ENCODE data around the gene TYMS. TPM values are rescaled to one million over a fixed set of nuclear protein-coding genes. Genes with fewer than 3 reads are reported as not detected.

Gene TYMS
- total and polyA plus RNA-seq, 2 experiments from 2014 or later = 16.8 to 72.8 TPM

- in situ Hi-C loops (cut with MboI) = no loop called here
- 98% methylated on average over 8 of the region's 8 CpGs for WGBS, 2 experiments (ENCODE audit: low coverage in 1 of 2, low lambda C conversion rate in 2 of 2, missing lambda C conversion rate in 2 of 2)
These were observed 11.6 kb downstream of the TYMS start for GRCh38 chr18:669077-669476.

DNA sequence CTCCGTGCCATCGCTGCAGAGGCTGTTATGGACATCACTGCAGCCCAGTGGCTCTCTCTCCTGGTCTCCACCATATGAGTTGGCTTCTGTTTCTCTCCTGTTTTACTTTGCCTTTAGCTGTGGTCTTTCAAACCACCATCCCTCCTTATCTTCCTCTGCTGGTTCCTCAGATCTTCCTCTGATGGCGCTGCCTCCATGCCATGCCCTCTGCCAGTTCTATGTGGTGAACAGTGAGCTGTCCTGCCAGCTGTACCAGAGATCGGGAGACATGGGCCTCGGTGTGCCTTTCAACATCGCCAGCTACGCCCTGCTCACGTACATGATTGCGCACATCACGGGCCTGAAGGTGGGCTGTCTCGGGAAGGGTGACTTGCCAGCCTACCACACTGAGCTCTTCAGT is 13.1 kb downstream of the TYMS start:
- H3K9ac ChIP-seq = no peak overlapping the region
- H3K27me3 ChIP-seq (replicated peaks; ENCODE audit: insufficient read depth) = no peaks in the 10 kb centered on the region
- no peaks in the 10 kb centered on the region for H3K9me2 ChIP-seq (ENCODE audit: insufficient read depth)
- H3K4me1 ChIP-seq (ENCODE audit: insufficient read depth) = no peaks in the 10 kb centered on the region
- H3K36me3 ChIP-seq (ENCODE audit: low read depth) = peaks cover 22% of the 10 kb centered on the region
- in situ Hi-C loops (cut with MboI) = no loop called here
- no peaks in the 10 kb centered on the region for H4K20me1 ChIP-seq (ENCODE audit: insufficient read depth)
- H3K4me3 ChIP-seq = no peak overlapping the region
- 98% methylated on average over 11 of the region's 11 CpGs for WGBS, 2 experiments (ENCODE audit: low coverage in 1 of 2, low lambda C conversion rate in 2 of 2, missing lambda C conversion rate in 2 of 2)
- H2AFZ ChIP-seq = no peak overlapping the region
- H3F3A ChIP-seq (ENCODE audit: insufficient read depth) = peaks cover 11% of the 10 kb centered on the region
- no peak overlapping the region for H3K4me2 ChIP-seq (ENCODE audit: unreplicated experiment)
- DNase-seq = no peak
- no peak overlapping the region for H3K27ac ChIP-seq
- TF ChIP-seq EZH2phosphoT487 (IDR thresholded peaks at IDR 0.05; ENCODE audit: insufficient read depth, low read depth) = no peak
- TF ChIP-seq EZH2 (IDR thresholded peaks at IDR 0.05; ENCODE audit: insufficient read depth, poor library complexity, severe bottlenecking) = no peak
- peaks cover 9% of the 10 kb centered on the region for H3K79me2 ChIP-seq (ENCODE audit: insufficient read depth)
- no peaks in the 10 kb centered on the region for H3K9me3 ChIP-seq (ENCODE audit: low read depth)

More at GRCh38 chr18:669077-669476, 11.6 kb downstream of the TYMS start:
- Histone ChIP-seq H3K4me2 (ENCODE audit: unreplicated experiment) (no peak overlapping the region), H3K4me3 (no peak overlapping the region), H3F3A (ENCODE audit: insufficient read depth) (peaks cover 3% of the 10 kb centered on the region; the same call in 1 of the 2 replicates), H2AFZ (no peak overlapping the region), H3K27me3 (replicated peaks; ENCODE audit: insufficient read depth) (no peaks in the 10 kb centered on the region), H3K9me2 (ENCODE audit: insufficient read depth) (no peaks in the 10 kb centered on the region), H3K27ac (no peak overlapping the region), H3K9ac (no peak overlapping the region), H3K79me2 (ENCODE audit: insufficient read depth) (peaks cover 9% of the 10 kb centered on the region), H3K9me3 (ENCODE audit: low read depth) (no peaks in the 10 kb centered on the region), H4K20me1 (ENCODE audit: insufficient read depth) (no peaks in the 10 kb centered on the region), H3K4me1 (ENCODE audit: insufficient read depth) (no peaks in the 10 kb centered on the region), H3K36me3 (ENCODE audit: low read depth) (peaks cover 21% of the 10 kb centered on the region)
- TF ChIP-seq EZH2 (IDR thresholded peaks at IDR 0.05; ENCODE audit: insufficient read depth, poor library complexity, severe bottlenecking) = no peak
- TF ChIP-seq EZH2phosphoT487 (IDR thresholded peaks at IDR 0.05; ENCODE audit: insufficient read depth, low read depth) = no peak
- DNase-seq = no peak

DNA sequence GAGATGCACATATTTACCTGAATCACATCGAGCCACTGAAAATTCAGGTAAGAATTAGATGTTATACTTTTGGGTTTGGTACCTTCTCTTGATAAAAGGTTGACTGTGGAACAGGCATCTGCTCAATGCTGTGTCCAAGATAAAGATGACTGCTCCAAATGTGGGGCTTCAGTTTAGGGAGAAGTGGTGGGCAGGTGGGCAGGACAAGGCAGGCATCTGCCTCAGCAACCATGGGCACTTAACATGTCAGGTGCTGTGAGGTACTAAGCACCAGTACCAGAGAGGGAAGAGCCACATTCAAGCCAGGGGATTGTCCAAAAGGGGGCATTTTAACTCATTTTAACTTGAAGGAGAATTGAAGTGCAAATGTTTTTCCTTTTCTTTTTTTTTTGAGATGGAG is 14.0 kb downstream of the TYMS start:
- H4K20me1 ChIP-seq (ENCODE audit: insufficient read depth) = no peaks in the 10 kb centered on the region
- H3K9ac ChIP-seq = no peak overlapping the region
- 93 to 97% methylated on average over 1 of the region's 1 CpG for WGBS, 2 experiments (ENCODE audit: low coverage in 1 of 2, low lambda C conversion rate in 2 of 2, missing lambda C conversion rate in 2 of 2)
- H3K9me2 ChIP-seq (ENCODE audit: insufficient read depth) = no peaks in the 10 kb centered on the region
- peaks cover 4% of the 10 kb centered on the region for H3K79me2 ChIP-seq (ENCODE audit: insufficient read depth)
- H3K36me3 ChIP-seq (ENCODE audit: low read depth) = peaks cover 22% of the 10 kb centered on the region
- H2AFZ ChIP-seq = no peak overlapping the region
- peaks cover 11% of the 10 kb centered on the region for H3F3A ChIP-seq (ENCODE audit: insufficient read depth)
- no peak overlapping the region for H3K27ac ChIP-seq
- no peak for TF ChIP-seq EZH2phosphoT487 (IDR thresholded peaks at IDR 0.05; ENCODE audit: insufficient read depth, low read depth)
- TF ChIP-seq EZH2 (IDR thresholded peaks at IDR 0.05; ENCODE audit: insufficient read depth, poor library complexity, severe bottlenecking) = no peak
- in situ Hi-C loops (cut with MboI) = no loop called here
- no peaks in the 10 kb centered on the region for H3K4me1 ChIP-seq (ENCODE audit: insufficient read depth)
- H3K9me3 ChIP-seq (ENCODE audit: low read depth) = no peaks in the 10 kb centered on the region
- H3K4me3 ChIP-seq = no peak overlapping the region
- no peak for DNase-seq
- no peaks in the 10 kb centered on the region for H3K27me3 ChIP-seq (replicated peaks; ENCODE audit: insufficient read depth)
- no peak overlapping the region for H3K4me2 ChIP-seq (ENCODE audit: unreplicated experiment)

- no peaks in the 10 kb centered on the region for H3K9me2 ChIP-seq (ENCODE audit: insufficient read depth)
- 96 to 97% methylated on average over 3 of the region's 3 CpGs for WGBS, 2 experiments (ENCODE audit: low coverage in 1 of 2, low lambda C conversion rate in 2 of 2, missing lambda C conversion rate in 2 of 2)
- H3K36me3 ChIP-seq (ENCODE audit: low read depth) = peaks cover 22% of the 10 kb centered on the region
- no peak overlapping the region for H3K9ac ChIP-seq
- H3F3A ChIP-seq (ENCODE audit: insufficient read depth) = peaks cover 11% of the 10 kb centered on the region
- no peaks in the 10 kb centered on the region for H4K20me1 ChIP-seq (ENCODE audit: insufficient read depth)
- no peaks in the 10 kb centered on the region for H3K4me1 ChIP-seq (ENCODE audit: insufficient read depth)
- TF ChIP-seq EZH2phosphoT487 (IDR thresholded peaks at IDR 0.05; ENCODE audit: insufficient read depth, low read depth) = no peak
- TF ChIP-seq EZH2 (IDR thresholded peaks at IDR 0.05; ENCODE audit: insufficient read depth, poor library complexity, severe bottlenecking) = no peak
- no peak overlapping the region for H2AFZ ChIP-seq
- H3K27me3 ChIP-seq (replicated peaks; ENCODE audit: insufficient read depth) = no peaks in the 10 kb centered on the region
- in situ Hi-C loops (cut with MboI) = no loop called here
- no peak overlapping the region for H3K4me2 ChIP-seq (ENCODE audit: unreplicated experiment)
- H3K79me2 ChIP-seq (ENCODE audit: insufficient read depth) = no peaks in the 10 kb centered on the region
- no peak for DNase-seq
- H3K9me3 ChIP-seq (ENCODE audit: low read depth) = no peaks in the 10 kb centered on the region
- no peak overlapping the region for H3K27ac ChIP-seq
- H3K4me3 ChIP-seq = no peak overlapping the region
These were observed 15.9 kb downstream of the TYMS start for GRCh38 chr18:673317-673716.

DNA sequence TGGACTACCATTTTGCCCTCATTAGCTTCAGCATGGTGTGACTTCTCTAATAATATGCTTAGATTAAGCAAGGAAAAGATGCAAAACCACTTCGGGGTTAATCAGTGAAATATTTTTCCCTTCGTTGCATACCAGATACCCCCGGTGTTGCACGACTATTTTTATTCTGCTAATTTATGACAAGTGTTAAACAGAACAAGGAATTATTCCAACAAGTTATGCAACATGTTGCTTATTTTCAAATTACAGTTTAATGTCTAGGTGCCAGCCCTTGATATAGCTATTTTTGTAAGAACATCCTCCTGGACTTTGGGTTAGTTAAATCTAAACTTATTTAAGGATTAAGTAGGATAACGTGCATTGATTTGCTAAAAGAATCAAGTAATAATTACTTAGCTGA is 16.3 kb downstream of the TYMS start:
- H3K79me2 ChIP-seq (ENCODE audit: insufficient read depth) = no peaks in the 10 kb centered on the region
- H3K36me3 ChIP-seq (ENCODE audit: low read depth) = peaks cover 22% of the 10 kb centered on the region
- H3K9me3 ChIP-seq (ENCODE audit: low read depth) = no peaks in the 10 kb centered on the region
- DNase-seq = no peak
- H3K27me3 ChIP-seq (replicated peaks; ENCODE audit: insufficient read depth) = no peaks in the 10 kb centered on the region
- TF ChIP-seq EZH2 (IDR thresholded peaks at IDR 0.05; ENCODE audit: insufficient read depth, poor library complexity, severe bottlenecking) (no peak), EZH2phosphoT487 (IDR thresholded peaks at IDR 0.05; ENCODE audit: insufficient read depth, low read depth) (no peak)
- H3F3A ChIP-seq (ENCODE audit: insufficient read depth) = peaks cover 11% of the 10 kb centered on the region
- no peak overlapping the region for H2AFZ ChIP-seq
- no peak overlapping the region for H3K27ac ChIP-seq
- no peaks in the 10 kb centered on the region for H3K4me1 ChIP-seq (ENCODE audit: insufficient read depth)
- no peak overlapping the region for H3K9ac ChIP-seq
- H3K9me2 ChIP-seq (ENCODE audit: insufficient read depth) = no peaks in the 10 kb centered on the region
- 35 to 39% methylated on average over 5 of the region's 5 CpGs for WGBS, 2 experiments (ENCODE audit: low coverage in 1 of 2, low lambda C conversion rate in 2 of 2, missing lambda C conversion rate in 2 of 2)
- no peak overlapping the region for H3K4me2 ChIP-seq (ENCODE audit: unreplicated experiment)
- no peaks in the 10 kb centered on the region for H4K20me1 ChIP-seq (ENCODE audit: insufficient read depth)
- no peak overlapping the region for H3K4me3 ChIP-seq
- in situ Hi-C loops (cut with MboI) = no loop called here

Data from GM23248 (cell line).